ENCODE data around the gene DENND11. TPM values are rescaled to one million over a fixed set of nuclear protein-coding genes. Genes with fewer than 3 reads are reported as not detected.

The DENND11 gene
- total RNA-seq, 1 donor from 2014 or later, result 8.5 TPM

DNA sequence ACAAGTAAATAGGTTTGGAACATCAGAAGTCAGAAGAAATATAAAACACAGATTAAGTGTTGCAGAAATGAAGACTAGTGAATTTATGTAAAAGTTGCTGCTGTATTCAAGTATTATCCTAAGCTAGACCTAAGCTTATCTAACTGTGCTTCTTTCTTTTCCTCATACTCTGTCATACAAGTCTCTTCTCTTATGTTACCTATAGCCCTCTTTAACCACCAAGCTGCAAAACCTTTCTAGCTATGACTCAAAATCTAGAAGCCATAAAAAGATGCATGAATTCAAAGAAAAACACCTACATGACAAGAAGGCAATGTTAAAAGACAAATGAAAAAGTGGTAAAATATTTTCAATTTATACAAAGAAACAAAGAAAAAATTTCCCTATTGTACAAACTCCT, 23.0 kb downstream of the DENND11 start:
- peaks cover 13% of the 10 kb centered on the region for H3K4me1 ChIP-seq
- no peak overlapping the region for H3K27ac ChIP-seq (replicated peaks)
- H3K27me3 ChIP-seq (ENCODE audit: low read depth), result no peaks in the 10 kb centered on the region
- TF ChIP-seq, protein P1, sequence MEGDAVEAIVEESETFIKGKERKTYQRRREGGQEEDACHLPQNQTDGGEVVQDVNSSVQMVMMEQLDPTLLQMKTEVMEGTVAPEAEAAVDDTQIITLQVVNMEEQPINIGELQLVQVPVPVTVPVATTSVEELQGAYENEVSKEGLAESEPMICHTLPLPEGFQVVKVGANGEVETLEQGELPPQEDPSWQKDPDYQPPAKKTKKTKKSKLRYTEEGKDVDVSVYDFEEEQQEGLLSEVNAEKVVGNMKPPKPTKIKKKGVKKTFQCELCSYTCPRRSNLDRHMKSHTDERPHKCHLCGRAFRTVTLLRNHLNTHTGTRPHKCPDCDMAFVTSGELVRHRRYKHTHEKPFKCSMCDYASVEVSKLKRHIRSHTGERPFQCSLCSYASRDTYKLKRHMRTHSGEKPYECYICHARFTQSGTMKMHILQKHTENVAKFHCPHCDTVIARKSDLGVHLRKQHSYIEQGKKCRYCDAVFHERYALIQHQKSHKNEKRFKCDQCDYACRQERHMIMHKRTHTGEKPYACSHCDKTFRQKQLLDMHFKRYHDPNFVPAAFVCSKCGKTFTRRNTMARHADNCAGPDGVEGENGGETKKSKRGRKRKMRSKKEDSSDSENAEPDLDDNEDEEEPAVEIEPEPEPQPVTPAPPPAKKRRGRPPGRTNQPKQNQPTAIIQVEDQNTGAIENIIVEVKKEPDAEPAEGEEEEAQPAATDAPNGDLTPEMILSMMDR (IDR thresholded peaks at IDR 0.05; ENCODE audit: borderline replicate concordance), result no peak
- DNase-seq, result no peak
- intact Hi-C loops (cut with micrococcal nuclease), result no loop called here
- H3K4me3 ChIP-seq, result no peak overlapping the region
- no peaks in the 10 kb centered on the region for H3K9me3 ChIP-seq (replicated peaks)
- H3K36me3 ChIP-seq, result peaks cover 36% of the 10 kb centered on the region

- TF ChIP-seq, protein P1 (IDR thresholded peaks at IDR 0.05; ENCODE audit: borderline replicate concordance), result no peak
- Histone ChIP-seq H3K27me3 (ENCODE audit: low read depth) (no peaks in the 10 kb centered on the region), H3K9me3 (replicated peaks) (peaks cover 4% of the 10 kb centered on the region), H3K4me3 (no peak overlapping the region), H3K27ac (replicated peaks) (no peak overlapping the region), H3K36me3 (peaks cover 31% of the 10 kb centered on the region), H3K4me1 (peaks cover 23% of the 10 kb centered on the region)
- no peak for DNase-seq
- intact Hi-C loops (cut with micrococcal nuclease), result no loop called here
These were observed 25.3 kb downstream of the DENND11 start for GRCh38 chr7:141676618-141677017.

GRCh38 chr7:141675436-141676215, 26.3 kb downstream of the DENND11 start:
- no peak for DNase-seq
- H3K9me3 ChIP-seq (replicated peaks), result peaks cover 4% of the 10 kb centered on the region
- H3K27me3 ChIP-seq (ENCODE audit: low read depth), result no peaks in the 10 kb centered on the region
- no peak overlapping the region for H3K4me3 ChIP-seq
- peaks cover 23% of the 10 kb centered on the region for H3K4me1 ChIP-seq
- TF ChIP-seq, protein P1 (IDR thresholded peaks at IDR 0.05; ENCODE audit: borderline replicate concordance), result no peak
- intact Hi-C loops (cut with micrococcal nuclease), result no loop called here
- peak overlapping the region; percentile 81 for H3K27ac ChIP-seq (replicated peaks)
- peaks cover 41% of the 10 kb centered on the region for H3K36me3 ChIP-seq

DNA sequence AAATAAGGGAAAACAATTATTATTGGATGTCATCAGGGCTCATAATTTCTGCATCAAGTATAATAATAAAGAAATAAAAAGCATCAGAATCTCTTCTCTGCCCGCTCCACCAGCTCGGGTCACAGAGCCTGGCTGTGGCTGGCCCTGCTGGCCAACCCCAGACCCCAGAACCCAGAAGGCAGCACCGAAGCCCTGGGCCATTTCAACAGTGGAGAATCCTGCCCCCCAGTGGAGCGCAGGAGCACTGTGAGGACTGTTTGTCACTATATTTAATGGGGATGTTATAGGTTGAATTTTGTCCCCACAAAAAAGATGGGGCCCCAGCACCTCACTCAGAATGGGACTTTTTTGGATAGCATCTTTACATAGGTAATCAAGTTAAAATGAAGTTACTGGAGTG, 27.3 kb downstream of the DENND11 start:
- no peak for DNase-seq
- H3K36me3 ChIP-seq, result peaks cover 43% of the 10 kb centered on the region
- TF ChIP-seq, protein P1 (IDR thresholded peaks at IDR 0.05; ENCODE audit: borderline replicate concordance), result peak; percentile 45
- intact Hi-C loops (cut with micrococcal nuclease), result no loop called here
- no peak overlapping the region for H3K4me3 ChIP-seq
- peaks cover 4% of the 10 kb centered on the region for H3K9me3 ChIP-seq (replicated peaks)
- H3K27me3 ChIP-seq (ENCODE audit: low read depth), result no peaks in the 10 kb centered on the region
- peak overlapping the region; percentile 81 for H3K27ac ChIP-seq (replicated peaks)
- peaks cover 23% of the 10 kb centered on the region for H3K4me1 ChIP-seq

DNA sequence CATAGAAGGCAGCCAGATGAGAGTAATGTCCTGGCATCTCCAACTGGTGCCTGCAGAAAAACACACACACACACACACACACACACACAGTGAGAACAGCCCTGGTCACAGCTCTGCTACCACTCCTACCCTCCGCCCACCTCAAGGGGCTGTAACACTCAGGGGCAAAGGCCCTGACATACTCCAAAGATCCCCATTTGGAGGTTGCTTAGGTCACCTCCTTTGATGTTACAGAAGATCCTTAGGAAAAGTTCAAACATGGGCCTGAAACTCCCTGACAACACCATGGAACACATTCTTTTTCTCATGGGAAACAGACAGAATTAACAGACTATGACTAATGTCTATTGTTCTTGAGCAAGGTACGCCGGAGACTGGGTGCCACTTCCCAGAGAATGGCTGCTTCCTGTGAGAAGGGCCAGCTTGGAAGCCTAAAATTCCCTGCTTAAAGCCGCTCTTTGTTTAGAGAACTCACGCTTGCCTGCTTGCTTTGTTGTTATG, 27.7 kb downstream of the DENND11 start:
- H3K36me3 ChIP-seq, result peaks cover 39% of the 10 kb centered on the region
- intact Hi-C loops (cut with micrococcal nuclease), result no loop called here
- no peak for DNase-seq
- peaks cover 23% of the 10 kb centered on the region for H3K4me1 ChIP-seq
- no peak overlapping the region for H3K4me3 ChIP-seq
- peaks cover 4% of the 10 kb centered on the region for H3K9me3 ChIP-seq (replicated peaks)
- TF ChIP-seq, protein P1 (IDR thresholded peaks at IDR 0.05; ENCODE audit: borderline replicate concordance), result no peak
- no peaks in the 10 kb centered on the region for H3K27me3 ChIP-seq (ENCODE audit: low read depth)
- H3K27ac ChIP-seq (replicated peaks), result peak overlapping the region; percentile 81
